Astrocyte of the spinal cord (primary cell): ENCODE measurements around the gene NSL1.
"Not testable (repeated sequence)": the region's sequence is repeated elsewhere in the genome, so short reads cannot be mapped to it uniquely, and the experiment has no call there.

Source experiments
- DNase-seq: peaks from one replicate; pipeline ENCODE4 v3.0.0; 2011; ENCODE audit warnings: low read depth, low spot score
- H3K4me3 ChIP-seq: 2 replicates; pipeline ENCODE4 v1.5.1; 2011; ENCODE audit warnings: low read depth, mild to moderate bottlenecking, low read length, moderate library complexity
- in situ Hi-C: cut with HindIII; loops from 2 replicates; pipeline ENCODE4 v1.10.0; 2017; ENCODE audit warnings: low sequenced_read_pairs
- TF ChIP-seq, protein P1 (sequence below): IDR thresholded peaks from 2 replicates; pipeline ENCODE4 v1.5.1; 2012; ENCODE audit warnings: low read depth, mild to moderate bottlenecking, low read length, inconsistent platforms

Gene NSL1

DNA sequence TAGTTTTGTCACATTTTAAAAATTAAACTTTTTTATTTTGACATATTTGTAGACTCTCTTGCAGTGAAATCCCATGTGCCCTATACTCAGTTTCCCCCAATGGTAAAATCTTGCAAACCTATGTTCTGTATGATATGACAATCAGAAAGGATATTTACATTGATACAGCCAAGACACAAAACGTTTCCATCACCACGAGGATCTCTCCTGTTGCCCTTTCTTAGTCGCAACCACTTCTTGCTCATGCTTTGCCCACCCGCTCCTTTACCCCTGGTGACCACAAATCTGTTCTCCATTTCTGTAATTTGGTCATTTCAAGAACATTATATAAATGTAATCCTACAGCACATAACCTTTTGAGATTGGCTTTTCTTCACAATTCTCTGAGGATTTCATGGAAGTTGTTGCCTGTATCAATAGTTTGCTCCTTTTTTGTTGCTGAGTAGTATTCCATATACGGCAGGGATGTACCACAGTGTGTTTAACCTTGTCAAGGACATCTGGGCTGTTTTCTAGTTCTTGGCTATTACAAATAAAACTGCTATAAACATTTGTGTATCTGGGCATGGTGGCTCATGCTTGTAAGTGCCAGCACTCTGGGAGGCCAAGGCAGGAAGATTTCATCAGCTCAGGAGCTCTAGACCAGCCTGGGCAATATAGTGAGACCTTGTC lies 78.0 kb downstream of the NSL1 start:
- H3K4me3 ChIP-seq = no peak overlapping the region
- TF ChIP-seq, protein P1, sequence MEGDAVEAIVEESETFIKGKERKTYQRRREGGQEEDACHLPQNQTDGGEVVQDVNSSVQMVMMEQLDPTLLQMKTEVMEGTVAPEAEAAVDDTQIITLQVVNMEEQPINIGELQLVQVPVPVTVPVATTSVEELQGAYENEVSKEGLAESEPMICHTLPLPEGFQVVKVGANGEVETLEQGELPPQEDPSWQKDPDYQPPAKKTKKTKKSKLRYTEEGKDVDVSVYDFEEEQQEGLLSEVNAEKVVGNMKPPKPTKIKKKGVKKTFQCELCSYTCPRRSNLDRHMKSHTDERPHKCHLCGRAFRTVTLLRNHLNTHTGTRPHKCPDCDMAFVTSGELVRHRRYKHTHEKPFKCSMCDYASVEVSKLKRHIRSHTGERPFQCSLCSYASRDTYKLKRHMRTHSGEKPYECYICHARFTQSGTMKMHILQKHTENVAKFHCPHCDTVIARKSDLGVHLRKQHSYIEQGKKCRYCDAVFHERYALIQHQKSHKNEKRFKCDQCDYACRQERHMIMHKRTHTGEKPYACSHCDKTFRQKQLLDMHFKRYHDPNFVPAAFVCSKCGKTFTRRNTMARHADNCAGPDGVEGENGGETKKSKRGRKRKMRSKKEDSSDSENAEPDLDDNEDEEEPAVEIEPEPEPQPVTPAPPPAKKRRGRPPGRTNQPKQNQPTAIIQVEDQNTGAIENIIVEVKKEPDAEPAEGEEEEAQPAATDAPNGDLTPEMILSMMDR = no peak
- in situ Hi-C loops = no loop called here
- DNase-seq = no peak

DNA sequence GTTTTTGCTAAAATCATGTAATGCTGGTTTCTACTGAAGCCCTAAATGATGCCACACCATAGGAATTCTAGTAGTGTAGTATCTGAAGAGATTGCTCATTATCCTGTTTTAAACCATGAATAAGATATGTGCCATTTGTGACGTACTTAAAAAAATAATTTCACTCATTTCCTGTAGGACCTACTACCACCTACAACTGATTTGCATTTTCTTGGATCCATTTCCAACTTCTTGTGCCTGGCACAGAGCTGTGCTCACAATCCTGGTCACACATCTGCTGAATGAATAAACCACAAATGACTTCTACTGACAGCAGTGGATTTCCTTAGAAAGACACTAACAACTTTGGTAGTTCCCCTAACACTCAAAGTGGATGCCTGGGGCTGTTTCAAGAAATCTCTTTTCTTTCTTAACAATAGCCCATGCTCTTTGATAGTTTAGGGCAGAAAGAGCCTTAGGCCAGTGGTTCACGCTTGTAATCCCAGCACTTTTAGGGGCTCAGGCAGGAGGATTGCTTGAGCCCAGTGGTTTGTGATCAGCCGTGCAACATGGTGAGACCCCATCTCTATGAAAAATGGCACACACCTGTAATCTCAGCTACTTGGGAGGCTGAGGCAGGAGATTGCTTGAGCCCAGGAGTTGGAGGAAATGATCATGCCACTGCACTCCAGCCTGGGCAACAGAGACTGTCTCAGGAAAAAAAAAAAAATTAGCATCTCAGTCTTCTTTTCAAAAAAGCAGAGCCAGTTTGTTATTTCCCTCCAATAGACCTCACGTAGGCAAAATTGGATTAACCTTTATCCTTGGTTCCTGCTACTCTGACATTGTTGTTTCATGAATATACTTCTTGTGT lies 78.9 kb downstream of the NSL1 start:
- DNase-seq = peak; percentile 76
- in situ Hi-C loops = no loop called here
- TF ChIP-seq, protein P1 = no peak

DNA sequence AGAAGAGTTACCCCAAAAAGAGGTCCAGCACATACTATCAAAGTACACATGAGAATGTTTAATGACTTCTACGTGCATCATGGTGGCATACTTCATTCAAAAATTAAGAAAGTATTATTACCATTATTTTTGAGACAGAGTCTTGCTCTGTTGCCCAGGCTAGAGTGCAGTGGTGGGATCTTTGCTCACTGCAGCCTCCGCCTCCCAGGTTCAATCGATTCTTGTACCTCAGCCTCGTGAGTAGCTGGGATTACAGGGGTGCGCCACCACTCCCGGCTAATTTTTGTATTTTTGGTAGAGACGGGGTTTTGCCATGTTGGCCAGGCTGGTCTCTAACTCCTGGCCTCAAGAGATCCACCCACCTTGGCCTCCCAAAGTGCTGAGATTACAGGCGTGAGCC lies 79.6 kb downstream of the NSL1 start:
- H3K4me3 ChIP-seq, DNase-seq, in situ Hi-C loops: not testable (repeated sequence)

More for the DNA sequence above, 78.9 kb downstream of the NSL1 start:
- no peak overlapping the region for H3K4me3 ChIP-seq

DNA sequence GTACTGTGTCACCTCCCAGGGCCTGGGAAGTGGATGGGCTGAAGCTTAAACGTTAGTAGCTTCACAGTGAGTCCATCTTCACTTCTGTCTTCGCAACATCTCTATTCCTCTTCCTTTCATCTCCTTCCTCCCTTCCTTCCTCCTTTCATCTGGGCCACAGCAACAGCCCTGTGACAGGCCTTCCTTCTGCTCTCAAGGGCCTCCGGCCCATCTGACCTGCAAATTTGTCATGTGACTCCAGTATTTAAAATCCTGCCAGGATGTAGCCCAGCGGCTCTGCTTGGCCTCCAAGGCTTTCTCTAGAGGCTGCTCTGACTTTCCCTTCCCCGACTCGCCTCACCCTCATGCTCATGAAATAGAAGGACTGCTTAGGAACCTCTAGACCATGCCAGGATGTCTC lies 81.0 kb downstream of the NSL1 start:
- in situ Hi-C loops = no loop called here
- no peak for DNase-seq
- H3K4me3 ChIP-seq = no peak overlapping the region
- TF ChIP-seq, protein P1 = no peak

DNA sequence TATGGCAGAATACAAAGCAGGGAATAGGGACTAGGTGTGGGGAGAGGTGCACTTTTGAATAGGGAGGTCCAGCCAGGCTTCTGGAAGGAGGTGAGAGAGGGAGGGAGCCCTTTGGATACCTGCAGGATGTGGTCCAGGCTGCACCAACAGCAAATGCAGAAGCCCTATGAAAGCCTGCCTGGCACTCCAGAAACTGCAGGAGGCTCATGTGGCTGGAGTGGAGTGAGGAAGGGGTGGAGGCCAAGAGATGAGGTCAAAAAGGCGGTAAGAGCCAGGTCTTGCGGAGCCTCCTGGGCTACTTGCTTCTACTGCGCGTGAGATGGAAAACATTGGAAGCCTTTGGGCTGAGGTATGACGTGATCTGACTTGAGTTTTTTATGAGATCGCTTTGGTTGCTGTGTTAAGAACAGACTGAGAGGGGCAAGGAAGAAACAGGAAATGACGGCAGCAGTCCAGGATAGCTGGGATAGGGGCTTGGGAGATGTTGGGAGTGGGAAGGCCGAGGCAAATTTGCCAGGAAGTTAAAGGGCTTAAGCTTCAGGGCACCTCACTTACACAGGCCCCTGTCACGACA lies 87.5 kb downstream of the NSL1 start:
- TF ChIP-seq, protein P1 = no peak
- no peak for DNase-seq
- H3K4me3 ChIP-seq = no peak overlapping the region
- in situ Hi-C loops = no loop called here

DNA sequence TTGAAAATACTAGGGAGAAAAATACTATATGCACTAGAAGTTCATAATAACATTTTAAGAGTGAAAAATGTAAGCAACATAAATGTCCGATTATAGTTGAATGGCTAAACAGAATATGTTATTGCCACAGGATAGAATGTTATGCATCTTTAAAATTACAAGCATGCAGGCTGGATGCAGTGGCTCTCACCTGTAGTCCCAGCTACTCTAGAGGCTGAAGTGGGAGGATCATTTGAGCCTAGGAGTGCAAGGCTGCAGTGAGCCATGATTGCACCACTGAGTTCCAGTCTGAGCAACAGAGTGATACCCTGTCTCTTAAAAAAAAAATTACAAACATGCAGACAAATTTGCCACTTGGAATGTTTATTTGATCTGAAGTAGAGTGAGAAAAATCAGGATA lies 88.9 kb downstream of the NSL1 start:
- in situ Hi-C loops = no loop called here
- H3K4me3 ChIP-seq = no peak overlapping the region
- DNase-seq = no peak
- TF ChIP-seq, protein P1 = no peak

DNA sequence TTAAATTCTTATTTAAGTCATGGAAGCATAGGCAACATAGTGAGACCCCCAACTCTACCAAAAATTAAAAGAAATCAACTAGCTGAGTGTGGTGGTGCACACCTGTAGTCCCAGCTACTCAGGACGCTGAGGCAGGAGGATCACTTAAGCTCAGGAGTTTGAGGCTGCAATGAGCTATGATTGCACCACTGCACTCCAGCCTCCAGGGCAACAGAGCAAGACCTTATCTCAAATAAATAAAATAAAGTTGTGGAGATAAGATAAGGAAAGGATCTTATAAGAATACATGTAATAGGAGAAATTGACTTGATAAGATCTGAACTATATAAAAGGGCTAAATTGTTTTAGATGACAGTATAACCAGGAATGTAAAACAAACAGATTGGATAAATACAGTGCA lies 89.7 kb downstream of the NSL1 start:
- TF ChIP-seq, protein P1 = no peak
- in situ Hi-C loops = no loop called here
- no peak for DNase-seq
- no peak overlapping the region for H3K4me3 ChIP-seq
